Transverse colon (tissue), 4 donors: ENCODE data around the gene LINGO1.

ENCODE experiments used
- POLR2AphosphoS5 ChIP-seq, 3 donors: sonication (generic); formaldehyde crosslinking; IDR thresholded peaks; one replicate each; pipeline ENCODE4 v1.6.1; 2016; ENCODE audit warnings: antibody characterized with exemption in 3 of 3
- TF ChIP-seq, protein P1 (sequence below), 5 experiments: fragments of 200-600 bp in 3 of 5; fragments of 450-650 bp in 2 of 5; sonication (generic) in 3 of 5; IDR thresholded peaks; 1 replicate in 2 of 5; 2 replicates in 3 of 5; pipeline ENCODE4 v1.5.1; 2016 to 2017; ENCODE audit warnings: antibody characterized with exemption in 5 of 5, inconsistent platforms in 3 of 5, mild to moderate bottlenecking in 2 of 5, moderate library complexity in 1 of 5

DNA sequence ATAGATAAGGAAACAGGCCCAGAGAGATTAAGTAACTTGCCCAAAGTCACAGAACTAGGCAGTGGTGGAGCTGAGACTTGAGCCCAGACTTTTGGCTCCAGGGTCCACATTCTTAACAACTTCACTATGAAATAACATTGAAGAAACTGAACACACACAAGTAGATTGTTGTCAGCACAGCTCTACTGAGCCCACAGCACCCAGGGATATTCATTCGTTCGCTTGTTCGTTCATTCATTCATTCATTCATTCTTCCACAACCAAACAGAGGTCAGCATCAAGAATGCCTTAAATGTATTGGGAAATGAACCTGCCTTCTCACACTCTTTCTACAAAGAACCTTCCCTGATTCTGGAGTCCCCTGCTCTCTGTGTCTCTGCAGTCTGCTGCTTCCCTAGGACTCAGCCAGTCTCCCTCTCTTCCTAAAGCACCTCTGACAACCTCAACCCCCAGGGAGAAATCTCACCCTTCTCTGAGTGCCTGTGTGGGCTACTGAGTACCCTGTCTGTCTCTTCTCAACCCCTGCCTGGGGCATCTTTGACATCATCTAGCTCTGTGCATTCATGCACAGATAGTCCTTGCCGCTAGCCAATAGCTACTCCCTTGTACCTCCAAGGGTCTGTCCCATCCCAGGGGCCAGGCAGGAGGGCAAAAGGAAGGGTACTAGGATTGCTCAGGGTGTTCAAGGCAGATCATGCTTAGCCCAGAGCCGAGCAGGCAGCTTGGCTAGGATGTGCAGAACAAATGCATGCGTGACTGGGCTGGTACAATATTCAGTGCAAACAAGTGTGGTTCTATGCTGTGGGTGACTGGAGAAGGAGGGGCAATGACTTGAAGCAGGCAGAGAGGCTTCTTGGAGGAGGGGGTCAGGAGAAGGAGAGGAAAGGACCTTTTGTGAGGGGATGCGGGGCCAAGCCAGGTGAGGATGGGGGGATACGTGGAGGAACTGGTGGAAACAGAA, 3.4 kb downstream of the LINGO1 start:
- no peak for TF ChIP-seq POLR2AphosphoS5 (IDR thresholded peaks at IDR 0.05)
- TF ChIP-seq, protein P1, sequence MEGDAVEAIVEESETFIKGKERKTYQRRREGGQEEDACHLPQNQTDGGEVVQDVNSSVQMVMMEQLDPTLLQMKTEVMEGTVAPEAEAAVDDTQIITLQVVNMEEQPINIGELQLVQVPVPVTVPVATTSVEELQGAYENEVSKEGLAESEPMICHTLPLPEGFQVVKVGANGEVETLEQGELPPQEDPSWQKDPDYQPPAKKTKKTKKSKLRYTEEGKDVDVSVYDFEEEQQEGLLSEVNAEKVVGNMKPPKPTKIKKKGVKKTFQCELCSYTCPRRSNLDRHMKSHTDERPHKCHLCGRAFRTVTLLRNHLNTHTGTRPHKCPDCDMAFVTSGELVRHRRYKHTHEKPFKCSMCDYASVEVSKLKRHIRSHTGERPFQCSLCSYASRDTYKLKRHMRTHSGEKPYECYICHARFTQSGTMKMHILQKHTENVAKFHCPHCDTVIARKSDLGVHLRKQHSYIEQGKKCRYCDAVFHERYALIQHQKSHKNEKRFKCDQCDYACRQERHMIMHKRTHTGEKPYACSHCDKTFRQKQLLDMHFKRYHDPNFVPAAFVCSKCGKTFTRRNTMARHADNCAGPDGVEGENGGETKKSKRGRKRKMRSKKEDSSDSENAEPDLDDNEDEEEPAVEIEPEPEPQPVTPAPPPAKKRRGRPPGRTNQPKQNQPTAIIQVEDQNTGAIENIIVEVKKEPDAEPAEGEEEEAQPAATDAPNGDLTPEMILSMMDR (IDR thresholded peaks at IDR 0.05) = no peak
